Neutrophil (primary cell): Measurements from ENCODE around the gene HNF1A.

Experiments used
- H3K27ac ChIP-seq: fragments of 200-600 bp; sonication (generic); 2 replicates; pipeline ENCODE4 v1.5.1; 2016; ENCODE audit warnings: mild to moderate bottlenecking, moderate library complexity
- H3K27me3 ChIP-seq: fragments of 200-600 bp; sonication (generic); 2 replicates; pipeline ENCODE4 v1.6.0; 2016; ENCODE audit warnings: mild to moderate bottlenecking
- H3K36me3 ChIP-seq: fragments of 200-600 bp; sonication (generic); 2 replicates; pipeline ENCODE4 v1.5.1; 2017
- H3K4me1 ChIP-seq, 2 experiments: fragments of 200-600 bp in 1 of 2; sonication (generic) in 1 of 2; 1 replicate in 1 of 2; 2 replicates in 1 of 2; pipeline versions ENCODE4 v1.5.1 to v1.6.1; 2013 to 2016; ENCODE audit warnings: low read depth in 1 of 2, low read length in 1 of 2, mild to moderate bottlenecking in 1 of 2, moderate library complexity in 1 of 2; ENCODE audit not compliant: control insufficient read depth in 1 of 2, insufficient read depth in 1 of 2
- H3K4me3 ChIP-seq, 2 experiments: fragments of 200-600 bp in 1 of 2; sonication (generic) in 1 of 2; 1 replicate in 1 of 2; 2 replicates in 1 of 2; pipeline ENCODE4 v1.5.1; 2013 to 2016; ENCODE audit warnings: low read depth in 1 of 2, low read length in 1 of 2, mild to moderate bottlenecking in 1 of 2, moderate library complexity in 1 of 2
- H3K9me3 ChIP-seq: fragments of 200-600 bp; sonication (generic); 2 replicates; pipeline ENCODE4 v1.5.1; 2016
- CTCF ChIP-seq: fragments of 200-600 bp; sonication (generic); IDR thresholded peaks from 2 replicates; pipeline ENCODE4 v1.5.1; 2016; ENCODE audit warnings: antibody characterized with exemption

HNF1A gene

GRCh38 chr12:121008347-121009098 is 30.2 kb downstream of the HNF1A start:
- Histone ChIP-seq H3K36me3 (peaks cover 45% of the 10 kb centered on the region), H3K9me3 (no peaks in the 10 kb centered on the region), H3K4me1 (no peaks in the 10 kb centered on the region), H3K27ac (no peak overlapping the region), H3K4me3 (no peak overlapping the region), H3K27me3 (no peaks in the 10 kb centered on the region)
- no peak for TF ChIP-seq CTCF

GRCh38 chr12:121009741-121010140 is 31.4 kb downstream of the HNF1A start:
- TF ChIP-seq CTCF: no peak

GRCh38 chr12:121010860-121011259 is 32.5 kb downstream of the HNF1A start:
- no peak overlapping the region for H3K27ac ChIP-seq
- peaks cover 32% of the 10 kb centered on the region for H3K36me3 ChIP-seq
- no peaks in the 10 kb centered on the region for H3K9me3 ChIP-seq
- no peak for TF ChIP-seq CTCF
- H3K4me3 ChIP-seq: no peak overlapping the region
- no peaks in the 10 kb centered on the region for H3K27me3 ChIP-seq
- H3K4me1 ChIP-seq: peaks cover 3 to 4% of the 10 kb centered on the region in 2 experiments

More at GRCh38 chr12:121009741-121010140, 31.4 kb downstream of the HNF1A start:
- H3K27me3 ChIP-seq: no peaks in the 10 kb centered on the region
- peaks cover 33% of the 10 kb centered on the region for H3K36me3 ChIP-seq
- H3K27ac ChIP-seq: no peak overlapping the region
- H3K4me3 ChIP-seq: no peak overlapping the region
- no peaks in the 10 kb centered on the region for H3K4me1 ChIP-seq
- H3K9me3 ChIP-seq: no peaks in the 10 kb centered on the region

GRCh38 chr12:121011820-121012219 is 33.5 kb downstream of the HNF1A start:
- Histone ChIP-seq H3K27ac (no peak overlapping the region), H3K4me3 (no peak overlapping the region), H3K4me1 (peaks cover 9 to 12% of the 10 kb centered on the region in 2 experiments), H3K9me3 (no peaks in the 10 kb centered on the region), H3K36me3 (peaks cover 32% of the 10 kb centered on the region), H3K27me3 (no peaks in the 10 kb centered on the region)
- no peak for TF ChIP-seq CTCF

GRCh38 chr12:121013715-121014114 is 35.4 kb downstream of the HNF1A start:
- peaks cover 23 to 29% of the 10 kb centered on the region in 2 experiments for H3K4me1 ChIP-seq
- peaks cover 19% of the 10 kb centered on the region for H3K36me3 ChIP-seq
- no peaks in the 10 kb centered on the region for H3K9me3 ChIP-seq
- no peaks in the 10 kb centered on the region for H3K27me3 ChIP-seq
- H3K27ac ChIP-seq: no peak overlapping the region
- no peak for TF ChIP-seq CTCF
- H3K4me3 ChIP-seq: no peak overlapping the region
